Smooth muscle cell (in vitro differentiated cells): ENCODE results near the gene RNF8. TPM values are rescaled to one million over a fixed set of nuclear protein-coding genes. Genes with fewer than 3 reads are reported as not detected.

Experiments used
- DNase-seq: peaks from one replicate; lab custom pipeline; 2025; ENCODE audit not compliant: unreplicated experiment; lab: John Stamatoyannopoulos, UW
- H2AFZ ChIP-seq: fragments of 200-600 bp; sonication (generic); 2 replicates; pipeline ENCODE4 v1.6.0; 2016; ENCODE audit warnings: antibody characterized with exemption, low read depth, mild to moderate bottlenecking
- H3F3A ChIP-seq: fragments of 200-600 bp; sonication (generic); 2 replicates; pipeline ENCODE4 v1.6.0; 2017; ENCODE audit warnings: antibody characterized with exemption, low read depth
- H3K27ac ChIP-seq: fragments of 200-600 bp; sonication (generic); 2 replicates; pipeline ENCODE4 v1.5.1; 2016; ENCODE audit warnings: low read depth, mild to moderate bottlenecking
- H3K27me3 ChIP-seq: fragments of 200-600 bp; sonication (generic); 2 replicates; pipeline ENCODE4 v1.6.1; 2016; ENCODE audit warnings: low read depth, mild to moderate bottlenecking
- H3K36me3 ChIP-seq: fragments of 200-600 bp; sonication (generic); 2 replicates; pipeline ENCODE4 v1.5.1; 2016; ENCODE audit warnings: low read depth
- H3K4me1 ChIP-seq: fragments of 200-600 bp; sonication (generic); 2 replicates; pipeline ENCODE4 v1.5.1; 2016; ENCODE audit warnings: low read depth
- H3K4me2 ChIP-seq: fragments of 200-600 bp; sonication (generic); 2 replicates; pipeline ENCODE4 v1.6.0; 2016; ENCODE audit warnings: mild to moderate bottlenecking
- H3K4me3 ChIP-seq: fragments of 200-600 bp; sonication (generic); 2 replicates; pipeline ENCODE4 v1.5.1; 2016; ENCODE audit warnings: mild to moderate bottlenecking
- H3K79me2 ChIP-seq: fragments of 200-600 bp; sonication (generic); 2 replicates; pipeline ENCODE4 v1.6.0; 2016; ENCODE audit warnings: low read depth, mild to moderate bottlenecking
- H3K9ac ChIP-seq: fragments of 200-600 bp; sonication (generic); 2 replicates; pipeline ENCODE4 v1.6.0; 2016; ENCODE audit warnings: low read depth
- H3K9me3 ChIP-seq: fragments of 200-600 bp; sonication (generic); replicated peaks from 2 replicates; pipeline ENCODE4 v1.5.1; 2016; ENCODE audit warnings: low read depth
- H4K20me1 ChIP-seq: fragments of 200-600 bp; sonication (generic); 2 replicates; pipeline ENCODE4 v1.6.0; 2016; ENCODE audit warnings: low read depth
- CTCF ChIP-seq: fragments of 200-600 bp; sonication (generic); IDR thresholded peaks from 2 replicates; pipeline ENCODE4 v1.5.1; 2017; ENCODE audit warnings: borderline replicate concordance, mild to moderate bottlenecking, antibody characterized with exemption; ENCODE audit not compliant: insufficient read depth, poor library complexity, severe bottlenecking
- WGBS: methylation state at CpG from one replicate; pipeline ENCODE4 v1.1.7; 2016; ENCODE audit warnings: low lambda C conversion rate; 5-methylcytosine and 5-hydroxymethylcytosine counted together
- polyA plus RNA-seq: library from polyadenylated mRNA; unstranded; fragments of >200 nt; fragmentation: Nextera tagmentation; extraction: Ambion mirVana; gene quantifications from 2 replicates; pipeline ENCODE4 v1.2.1, GENCODE V29; 2016
- total RNA-seq: library from RNA; depleted of rRNA; stranded (reverse); fragments of >200 nt; gene quantifications from 2 replicates; pipeline ENCODE4 v1.2.3, GENCODE V29; 2014

Gene RNF8
- total and polyA plus RNA-seq, 2 experiments from 2014 or later: 16.7 to 23.6 TPM

- Histone ChIP-seq H3K9me3 (no peaks in the 10 kb centered on the region), H3K4me1 (no peaks in the 10 kb centered on the region), H3K4me3 (no peak overlapping the region), H3F3A (no peaks in the 10 kb centered on the region), H3K27ac (no peak overlapping the region), H3K27me3 (no peaks in the 10 kb centered on the region), H3K36me3 (no peaks in the 10 kb centered on the region), H3K4me2 (no peak overlapping the region), H4K20me1 (peaks cover 6% of the 10 kb centered on the region), H2AFZ (no peak overlapping the region), H3K9ac (no peak overlapping the region), H3K79me2 (no peaks in the 10 kb centered on the region)
- no peak for DNase-seq
- TF ChIP-seq CTCF: no peak
These were observed 21.6 kb downstream of the RNF8 start for GRCh38 chr6:37375376-37375775.

DNA sequence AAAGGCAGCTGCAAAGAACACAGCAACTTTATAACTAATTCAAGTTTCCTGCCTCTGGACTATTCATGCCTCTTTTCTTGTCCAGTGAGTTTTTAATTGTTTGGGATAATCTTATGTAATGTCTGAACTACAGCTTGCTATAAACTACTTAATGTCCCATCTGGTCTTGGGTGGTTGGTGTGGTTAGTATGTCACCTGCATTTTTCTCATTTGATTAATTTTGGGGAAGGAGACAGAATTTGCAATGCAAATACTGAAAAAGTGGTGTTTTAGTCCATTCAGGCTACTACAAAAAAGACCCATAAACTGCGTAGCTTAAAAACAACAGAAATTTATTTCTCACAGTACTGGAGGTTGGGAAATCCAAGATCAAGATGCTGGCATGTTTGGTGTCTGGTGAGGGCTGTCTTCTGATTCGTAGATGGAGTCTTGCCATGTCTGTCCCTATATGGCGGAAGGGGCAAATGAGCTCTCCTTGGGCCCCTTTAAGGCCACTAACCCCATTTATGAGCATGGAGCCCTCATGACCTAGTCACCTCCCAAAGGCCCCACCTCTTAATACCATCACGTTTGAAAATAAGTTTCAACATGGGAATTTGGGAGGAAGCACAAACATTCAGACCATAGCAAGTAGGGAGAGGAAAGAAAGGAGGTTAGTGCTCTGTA is 22.4 kb downstream of the RNF8 start:
- H3K9me3 ChIP-seq: no peaks in the 10 kb centered on the region
- no peaks in the 10 kb centered on the region for H3K27me3 ChIP-seq
- DNase-seq: no peak
- H3K27ac ChIP-seq: no peak overlapping the region
- H4K20me1 ChIP-seq: peaks cover 2% of the 10 kb centered on the region
- no peak overlapping the region for H3K4me3 ChIP-seq
- no peak overlapping the region for H3K9ac ChIP-seq
- 94% methylated on average over 4 of the region's 4 CpGs for WGBS
- no peak overlapping the region for H3K4me2 ChIP-seq
- no peak for TF ChIP-seq CTCF
- H3K36me3 ChIP-seq: no peaks in the 10 kb centered on the region
- H3K79me2 ChIP-seq: no peaks in the 10 kb centered on the region
- no peak overlapping the region for H2AFZ ChIP-seq
- H3K4me1 ChIP-seq: no peaks in the 10 kb centered on the region
- no peaks in the 10 kb centered on the region for H3F3A ChIP-seq

DNA sequence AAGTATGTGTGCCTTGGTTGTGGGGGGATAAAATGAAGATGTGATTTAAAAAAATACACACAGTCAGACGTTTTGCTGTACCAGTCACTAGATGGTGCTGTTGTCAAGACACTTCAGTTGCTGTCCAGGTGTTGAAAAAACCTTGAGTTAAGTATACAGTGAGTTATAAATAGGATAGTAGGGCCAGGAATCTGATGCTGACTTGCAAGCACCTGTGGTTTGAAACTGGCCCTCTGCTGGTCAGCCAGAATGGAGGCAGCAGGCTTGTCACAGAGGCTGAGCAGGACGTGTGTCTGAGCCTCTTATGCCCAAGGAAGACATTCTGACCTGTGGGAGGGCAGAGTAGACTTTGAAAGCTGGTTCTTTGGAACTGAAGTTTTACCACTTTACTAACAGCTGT is 27.8 kb downstream of the RNF8 start:
- H4K20me1 ChIP-seq: no peaks in the 10 kb centered on the region
- no peaks in the 10 kb centered on the region for H3K79me2 ChIP-seq
- H3K4me2 ChIP-seq: no peak overlapping the region
- no peaks in the 10 kb centered on the region for H3K36me3 ChIP-seq
- WGBS: 43% methylated on average over 2 of the region's 2 CpGs
- no peaks in the 10 kb centered on the region for H3K9me3 ChIP-seq
- H3F3A ChIP-seq: no peaks in the 10 kb centered on the region
- H3K4me3 ChIP-seq: no peak overlapping the region
- H3K9ac ChIP-seq: no peak overlapping the region
- H3K27me3 ChIP-seq: no peaks in the 10 kb centered on the region
- no peak overlapping the region for H2AFZ ChIP-seq
- H3K27ac ChIP-seq: no peak overlapping the region
- no peak for DNase-seq
- peak; percentile 45 for TF ChIP-seq CTCF
- no peaks in the 10 kb centered on the region for H3K4me1 ChIP-seq
